Muscle layer of colon (tissue), 2 donors: ENCODE results near the gene OR2A42.
"Not testable (repeated sequence)": the region's sequence is repeated elsewhere in the genome, so short reads cannot be mapped to it uniquely, and the experiment has no call there.

ENCODE experiments used
- H3K27ac ChIP-seq: one replicate; pipeline ENCODE4 v1.7.0; 2013; ENCODE audit warnings: low read depth, mild to moderate bottlenecking, low read length, moderate library complexity
- H3K27me3 ChIP-seq, 2 donors: one replicate each; pipeline ENCODE4 v1.7.0; 2013; ENCODE audit warnings: low read length in 2 of 2, mild to moderate bottlenecking in 2 of 2; ENCODE audit not compliant: insufficient read depth in 2 of 2, control insufficient read depth in 1 of 2
- H3K36me3 ChIP-seq: one replicate; pipeline ENCODE4 v1.7.0; 2013; ENCODE audit warnings: mild to moderate bottlenecking, low read length; ENCODE audit not compliant: insufficient read depth
- H3K4me1 ChIP-seq: one replicate; pipeline ENCODE4 v1.7.0; 2013; ENCODE audit warnings: mild to moderate bottlenecking, low read length; ENCODE audit not compliant: insufficient read depth
- H3K4me3 ChIP-seq, 2 donors: one replicate each; pipeline ENCODE4 v1.7.0; 2013; ENCODE audit warnings: low read length in 2 of 2, low read depth in 1 of 2, mild to moderate bottlenecking in 1 of 2, moderate library complexity in 1 of 2
- H3K9ac ChIP-seq: one replicate; pipeline ENCODE4 v1.7.0; 2013; ENCODE audit warnings: low read length
- H3K9me3 ChIP-seq: one replicate; pipeline ENCODE4 v1.7.0; 2013; ENCODE audit warnings: mild to moderate bottlenecking, low read length
- donor health status: abdominal sarcoma.
- donor health status: Adenocarcinoma of cecum.

The OR2A42 gene

DNA sequence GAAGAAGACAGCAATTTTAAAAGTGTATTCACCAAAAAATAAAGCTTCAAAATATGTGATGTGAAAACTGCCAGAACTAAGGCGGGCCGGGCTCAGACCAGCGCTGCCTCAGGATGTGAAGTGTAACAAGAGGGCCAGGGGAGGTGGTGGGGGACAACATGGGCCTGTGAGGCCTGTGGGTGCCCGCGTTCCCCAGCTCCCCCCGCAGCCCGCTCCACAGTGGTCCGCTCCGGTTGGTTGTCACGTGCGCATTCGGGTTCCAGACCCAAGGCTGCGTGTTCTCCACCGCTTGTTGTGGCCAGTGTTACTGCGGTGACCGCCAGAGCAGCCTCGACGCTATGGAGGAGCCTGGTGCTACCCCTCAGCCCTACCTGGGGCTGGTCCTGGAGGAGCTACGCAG, 56.2 kb downstream of the OR2A42 start, which contains the start of gene CTAGE4:
CTAGE4 (plus strand) TSS at position 301 of the 400 bp plus-strand sequence; CDS start at position 339, 38 bp downstream.
- H3K36me3 ChIP-seq, H3K4me3 ChIP-seq, H3K27me3 ChIP-seq, H3K9me3 ChIP-seq, H3K9ac ChIP-seq, H3K27ac ChIP-seq, H3K4me1 ChIP-seq: not testable (repeated sequence)

DNA sequence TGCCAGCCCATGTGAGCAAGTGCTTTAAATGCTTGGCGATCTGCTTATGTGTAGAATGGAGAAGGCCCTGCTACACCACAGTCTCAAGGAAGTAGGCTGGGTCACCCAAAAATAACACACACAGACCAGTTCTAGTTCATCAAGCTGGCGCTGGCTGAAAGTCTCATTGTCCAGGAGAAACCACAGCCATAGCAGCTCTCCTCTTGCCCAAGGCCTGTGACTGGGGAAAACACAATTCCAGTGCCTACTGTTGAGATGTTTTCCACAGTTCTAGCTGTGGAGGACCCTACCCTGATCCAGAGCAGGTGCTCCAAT, 60.3 kb downstream of the OR2A42 start:
- not testable (repeated sequence) for H3K27me3 ChIP-seq, H3K36me3 ChIP-seq, H3K4me3 ChIP-seq, H3K9ac ChIP-seq, H3K27ac ChIP-seq, H3K4me1 ChIP-seq, H3K9me3 ChIP-seq

DNA sequence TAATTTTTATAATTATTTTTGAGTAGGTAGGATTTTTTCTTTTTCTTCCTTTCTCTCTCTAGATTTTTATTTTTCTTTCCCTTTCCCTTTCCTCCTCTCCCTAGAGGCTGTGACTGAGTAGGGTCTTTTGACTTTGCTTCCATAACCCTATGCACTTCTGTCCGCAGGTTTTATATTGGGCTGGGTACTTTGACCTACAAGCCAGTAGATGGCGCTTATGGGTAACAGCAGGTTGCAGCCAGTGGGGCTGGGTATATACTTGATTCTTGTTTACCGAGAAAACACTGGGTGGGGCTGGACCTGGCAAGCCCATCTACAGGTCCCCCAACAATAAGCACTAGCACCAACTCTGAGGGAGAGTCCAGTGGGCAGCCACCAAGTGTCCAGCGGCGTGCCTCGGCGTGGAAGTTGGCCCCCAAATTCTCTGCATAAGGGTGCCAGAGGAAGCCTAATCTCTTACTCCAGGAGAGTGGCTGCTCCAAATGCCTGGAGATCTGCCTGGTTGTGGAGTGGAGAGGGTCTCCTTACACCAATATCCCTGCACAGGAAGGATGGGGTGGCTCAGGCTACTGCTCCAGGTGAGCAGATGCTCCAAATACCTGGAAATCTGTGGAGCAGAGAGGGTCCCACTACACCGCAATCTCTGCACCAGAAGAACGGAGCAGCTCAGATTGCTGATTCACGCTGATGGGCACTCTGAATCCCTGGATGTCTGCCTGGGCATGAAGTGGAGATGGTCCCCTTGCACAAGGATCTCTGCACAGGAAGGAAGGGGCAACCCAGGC, 60.8 kb downstream of the OR2A42 start:
- not testable (repeated sequence) for H3K9me3 ChIP-seq, H3K9ac ChIP-seq, H3K36me3 ChIP-seq, H3K4me1 ChIP-seq, H3K4me3 ChIP-seq, H3K27me3 ChIP-seq, H3K27ac ChIP-seq
